Endothelial cell of umbilical vein (primary cell): Measurements from ENCODE around the gene LRP6. TPM values are rescaled to one million over a fixed set of nuclear protein-coding genes. Genes with fewer than 3 reads are reported as not detected.
A peak's percentile ranks its signal among the peaks of the same experiment; 100 is the strongest.

Experiments
- BruUV-seq: library from RNA; stranded (reverse); fragments of 400-500 nt; replicated peaks from 2 replicates; lab custom pipeline; 2021; lab: Mats Ljungman, UMichigan
- CTCF ChIA-PET: fragments of 300-600, 350-600 bp; sonication (Branson Sonifier 250); formaldehyde crosslinking; loops from one replicate; lab custom pipeline; 2021; ENCODE audit warnings: antibody characterized with exemption, inconsistent platforms; lab: Charles Lee
- POLR2A ChIA-PET: fragments of 300-600, 350-600 bp; sonication (Branson Sonifier 250); formaldehyde crosslinking; loops from one replicate; lab custom pipeline; 2021; ENCODE audit warnings: antibody characterized with exemption, inconsistent platforms; lab: Charles Lee
- DNase-seq: peaks from one replicate; pipeline ENCODE4 v3.0.0-alpha.2; 2011; ENCODE audit warnings: low read depth, low spot score
- FAIRE-seq: peaks from 2 replicates; lab custom pipeline; 2011; peaks lifted over from hg19 to GRCh38; lab: Jason Lieb, UNC
- H2AFZ ChIP-seq: 2 replicates; pipeline ENCODE4 v1.6.0; 2012; ENCODE audit warnings: low read depth, low read length, control low read depth, inconsistent platforms
- H3K27ac ChIP-seq: 2 replicates; pipeline ENCODE4 v1.5.1; 2011; ENCODE audit warnings: low read depth, mild to moderate bottlenecking, control low read depth, low read length, moderate library complexity; ENCODE audit not compliant: insufficient read depth
- H3K27me3 ChIP-seq, 2 experiments: 2 replicates each; pipeline versions ENCODE4 v1.6.0 to v1.6.1; 2011; ENCODE audit warnings: low read length in 2 of 2, mixed read lengths in 1 of 2; ENCODE audit not compliant: control insufficient read depth in 2 of 2, insufficient read depth in 2 of 2
- H3K36me3 ChIP-seq, 2 experiments: 2 replicates in 1 of 2; 3 replicates in 1 of 2; pipeline ENCODE4 v1.5.1; 2011; ENCODE audit warnings: low read length in 2 of 2, mild to moderate bottlenecking in 1 of 2, moderate library complexity in 1 of 2; ENCODE audit not compliant: control insufficient read depth in 2 of 2, insufficient read depth in 2 of 2; ENCODE audit errors: extremely low read depth in 1 of 2
- H3K4me1 ChIP-seq: 3 replicates; pipeline ENCODE4 v1.5.1; 2011; ENCODE audit warnings: mild to moderate bottlenecking, low read length; ENCODE audit not compliant: control insufficient read depth, insufficient read depth; ENCODE audit errors: extremely low read depth
- H3K4me2 ChIP-seq: 2 replicates; pipeline ENCODE4 v1.6.1; 2011; ENCODE audit warnings: low read length, control low read depth, mixed read lengths; ENCODE audit not compliant: insufficient read depth
- H3K4me3 ChIP-seq, 3 experiments: fragments of 200-600 bp in 1 of 3; sonication (generic), shearing (Covaris generic) in 1 of 3; replicated peaks in 1 of 3; 2 replicates each; pipeline ENCODE4 v1.5.1; 2011 to 2016; ENCODE audit warnings: control low read depth in 3 of 3, low read length in 3 of 3, mild to moderate bottlenecking in 2 of 3, inconsistent platforms in 1 of 3, low read depth in 1 of 3, moderate library complexity in 1 of 3; ENCODE audit not compliant: insufficient read depth in 1 of 3
- H3K79me2 ChIP-seq: 2 replicates; pipeline ENCODE4 v1.6.0; 2012; ENCODE audit warnings: low read length, inconsistent platforms; ENCODE audit not compliant: control insufficient read depth, insufficient read depth
- H3K9ac ChIP-seq: replicated peaks from 2 replicates; pipeline ENCODE3; 2011; ENCODE audit warnings: low read length, control low read depth; ENCODE audit not compliant: insufficient read depth; ENCODE audit errors: extremely low read depth
- H3K9me1 ChIP-seq: replicated peaks from 3 replicates; pipeline ENCODE4 v1.6.0; 2011; ENCODE audit warnings: mild to moderate bottlenecking, low read length; ENCODE audit not compliant: control insufficient read depth, insufficient read depth; ENCODE audit errors: extremely low read depth
- H3K9me3 ChIP-seq: replicated peaks from 2 replicates; pipeline ENCODE4 v1.5.1; 2012; ENCODE audit warnings: low read length, inconsistent platforms; ENCODE audit not compliant: control insufficient read depth, insufficient read depth
- H4K20me1 ChIP-seq: replicated peaks from 2 replicates; pipeline ENCODE3; 2011; ENCODE audit warnings: mild to moderate bottlenecking, low read length; ENCODE audit not compliant: control insufficient read depth, insufficient read depth; ENCODE audit errors: extremely low read depth
- EZH2 ChIP-seq: IDR thresholded peaks from 2 replicates; pipeline ENCODE4 v1.6.1; 2012; ENCODE audit warnings: borderline replicate concordance, low read depth, mild to moderate bottlenecking, moderate library complexity, low read length, inconsistent platforms; ENCODE audit not compliant: severe bottlenecking
- FOS ChIP-seq: IDR thresholded peaks from 2 replicates; pipeline ENCODE4 v1.6.1; 2011; ENCODE audit warnings: mild to moderate bottlenecking, low read length, moderate library complexity, borderline replicate concordance; ENCODE audit not compliant: insufficient read depth
- GATA2 ChIP-seq: IDR thresholded peaks from 2 replicates; pipeline ENCODE4 v1.7.0; 2011; ENCODE audit warnings: low read depth, mild to moderate bottlenecking, moderate library complexity, mixed read lengths, low read length; ENCODE audit not compliant: insufficient read length, insufficient read depth
- JUN ChIP-seq: IDR thresholded peaks from 2 replicates; pipeline ENCODE4 v1.6.1; 2011; ENCODE audit warnings: borderline replicate concordance, low read depth; ENCODE audit not compliant: insufficient read length, insufficient read depth
- MYC ChIP-seq: IDR thresholded peaks from one replicate; pipeline ENCODE4 v1.6.1; 2011; ENCODE audit warnings: mild to moderate bottlenecking, low read depth, low read length
- POLR2A ChIP-seq: IDR thresholded peaks from 2 replicates; pipeline ENCODE4 v1.6.1; 2012; ENCODE audit warnings: low read depth, mild to moderate bottlenecking, control low read depth, low read length
- POLR2AphosphoS5 ChIP-seq: IDR thresholded peaks from 2 replicates; pipeline ENCODE4 v1.6.1; 2012; ENCODE audit warnings: low read depth, mild to moderate bottlenecking, control low read depth, low read length, moderate library complexity; ENCODE audit not compliant: insufficient read depth
- dilution Hi-C: fragments of 300-500 bp; cut with MboI; formaldehyde crosslinking; loops from one replicate; pipeline ENCODE4 v1.15.0; 2019; ENCODE audit warnings: low sequenced_read_pairs; ENCODE audit not compliant: extremely low pct_ligation_motif_present
- intact Hi-C: fragments of 100-400 bp; cut with micrococcal nuclease; formaldehyde crosslinking; loops from one replicate; pipeline ENCODE4 v1.10.0; 2022
- polyA plus RNA-seq, 4 experiments: library from polyadenylated mRNA; depleted of rRNA in 3 of 4; stranded (reverse) in 3 of 4; unstranded in 1 of 4; fragments of >200 nt; gene quantifications; 2 replicates each; pipeline versions ENCODE4 v1.2.1 to v1.2.3, GENCODE V29; 2011 to 2012; ENCODE audit warnings: missing spikeins in 1 of 4
- total RNA-seq: library from RNA; stranded (reverse); gene quantifications from 2 replicates; pipeline ENCODE4 v1.2.3, GENCODE V29; 2021
- TF ChIP-seq, protein P1 (sequence below), 2 donors: IDR thresholded peaks; 1 replicate in 1 of 2; 2 replicates in 1 of 2; pipeline ENCODE4 v1.5.1; 2011; ENCODE audit warnings: low read length in 2 of 2, mild to moderate bottlenecking in 2 of 2, moderate library complexity in 2 of 2, control low read depth in 1 of 2, inconsistent platforms in 1 of 2, low read depth in 1 of 2; ENCODE audit not compliant: insufficient read depth in 1 of 2; ENCODE audit errors: extremely low read depth in 1 of 2
- TF ChIP-seq, protein P2 (sequence below): IDR thresholded peaks from 2 replicates; pipeline ENCODE4 v1.6.1; 2011; ENCODE audit not compliant: insufficient read depth, insufficient read length

The LRP6 gene
- total and polyA plus RNA-seq, 2 donors (not counting 3 experiments of a cell fraction or from before 2014, with no cell fraction given), result 28.5 to 41.7 TPM

DNA sequence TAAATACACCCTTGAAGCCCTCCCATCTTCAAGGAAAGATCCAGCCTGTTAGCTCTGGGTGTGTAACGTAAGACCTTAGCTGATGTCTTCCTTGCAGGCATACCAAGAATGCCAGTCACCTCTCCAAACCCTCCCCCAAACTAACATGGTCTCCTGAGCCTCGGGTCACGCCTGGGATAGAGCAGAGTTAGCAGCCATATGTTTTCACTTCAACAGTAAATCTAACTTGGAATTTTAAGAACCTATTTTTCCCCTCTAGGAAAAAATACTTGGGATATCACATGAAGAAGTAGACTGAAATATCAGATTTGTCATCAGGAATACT is 168.2 kb downstream of the LRP6 start:
- Histone ChIP-seq H3K9me1 (no peaks in the 10 kb centered on the region), H3K9ac (no peak overlapping the region), H4K20me1 (no peaks in the 10 kb centered on the region), H3K4me2 (no peak overlapping the region), H3K27me3 (no peaks in the 10 kb centered on the region), H2AFZ (no peak overlapping the region), H3K4me3 (no peak overlapping the region), H3K36me3 (no peaks in the 10 kb centered on the region), H3K79me2 (no peaks in the 10 kb centered on the region), H3K4me1 (peaks cover 30% of the 10 kb centered on the region), H3K9me3 (no peaks in the 10 kb centered on the region), H3K27ac (peak overlapping the region; percentile 74)
- BruUV-seq, result no TSS peak
- no peak for DNase-seq
- ChIA-PET POLR2A (no interaction called here), CTCF (interaction anchor here (1.4 kb wide), 1 partner anchor 229 kb away, joined by 4 read pairs; no protein-coding TSS in a partner anchor)
- dilution Hi-C loops, result loop anchor here (25.0 kb wide), 1 partner anchor 239 kb away; no protein-coding TSS in a partner anchor
- TF ChIP-seq JUN, result no peak
- TF ChIP-seq MYC, result no peak
- no peak for TF ChIP-seq POLR2AphosphoS5
- no peak for TF ChIP-seq GATA2
- TF ChIP-seq, protein P1, sequence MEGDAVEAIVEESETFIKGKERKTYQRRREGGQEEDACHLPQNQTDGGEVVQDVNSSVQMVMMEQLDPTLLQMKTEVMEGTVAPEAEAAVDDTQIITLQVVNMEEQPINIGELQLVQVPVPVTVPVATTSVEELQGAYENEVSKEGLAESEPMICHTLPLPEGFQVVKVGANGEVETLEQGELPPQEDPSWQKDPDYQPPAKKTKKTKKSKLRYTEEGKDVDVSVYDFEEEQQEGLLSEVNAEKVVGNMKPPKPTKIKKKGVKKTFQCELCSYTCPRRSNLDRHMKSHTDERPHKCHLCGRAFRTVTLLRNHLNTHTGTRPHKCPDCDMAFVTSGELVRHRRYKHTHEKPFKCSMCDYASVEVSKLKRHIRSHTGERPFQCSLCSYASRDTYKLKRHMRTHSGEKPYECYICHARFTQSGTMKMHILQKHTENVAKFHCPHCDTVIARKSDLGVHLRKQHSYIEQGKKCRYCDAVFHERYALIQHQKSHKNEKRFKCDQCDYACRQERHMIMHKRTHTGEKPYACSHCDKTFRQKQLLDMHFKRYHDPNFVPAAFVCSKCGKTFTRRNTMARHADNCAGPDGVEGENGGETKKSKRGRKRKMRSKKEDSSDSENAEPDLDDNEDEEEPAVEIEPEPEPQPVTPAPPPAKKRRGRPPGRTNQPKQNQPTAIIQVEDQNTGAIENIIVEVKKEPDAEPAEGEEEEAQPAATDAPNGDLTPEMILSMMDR (IDR thresholded peaks at IDR 0.05; ENCODE audit: extremely low read depth in 1 of 2, insufficient read depth in 1 of 2, low read depth in 1 of 2, low read length in 2 of 2), result no peak
- no peak for TF ChIP-seq EZH2
- TF ChIP-seq POLR2A, result no peak
- TF ChIP-seq, protein P2, sequence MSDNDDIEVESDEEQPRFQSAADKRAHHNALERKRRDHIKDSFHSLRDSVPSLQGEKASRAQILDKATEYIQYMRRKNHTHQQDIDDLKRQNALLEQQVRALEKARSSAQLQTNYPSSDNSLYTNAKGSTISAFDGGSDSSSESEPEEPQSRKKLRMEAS, result no peak
- no peak for TF ChIP-seq FOS
- intact Hi-C loops, result loop anchor here (5.0 kb wide), 2 partner anchors 64 to 169 kb away; partner anchors contain the start of gene LRP6
- FAIRE-seq, result no peak
